Measurements from ENCODE around the gene OR2AK2.

- TF ChIP-seq CTCF (conservative IDR thresholded peaks at IDR 0.05; ENCODE audit: low read depth, low read length) = no peak
- TF ChIP-seq EZH2 (IDR thresholded peaks at IDR 0.05; ENCODE audit: borderline replicate concordance, low read depth, low read length, poor library complexity, severe bottlenecking) = no peak
Observed at GRCh38 chr1:247942624-247943023, 22.4 kb upstream of the OR2AK2 start.

All from A673 (cell line).